Left kidney (tissue), 8 donors: ENCODE results near the gene AK1. TPM values are rescaled to one million over a fixed set of nuclear protein-coding genes. Genes with fewer than 3 reads are reported as not detected.

Source experiments
- DNase-seq: peaks from one replicate; pipeline ENCODE4 v3.0.0-alpha.2; 2013
- long read RNA-seq, 8 donors: transcript quantifications; one replicate each; lab custom pipeline, GENCODE V29; 2026
- polyA plus RNA-seq: library from polyadenylated mRNA; unstranded; fragments of 120-200 nt; gene quantifications from one replicate; pipeline ENCODE4 v1.2.1, GENCODE V29; 2013; ENCODE audit not compliant: insufficient read length

AK1 gene
- 32.8 TPM for polyA plus RNA-seq
- long read RNA-seq, donor 1, transcript AK1-203 (7 exons, 2,266 nt): major isoform, 13 of 13 reads
- long read RNA-seq, donor 1, partial matches to known transcripts: 0 of 13 reads
- long read RNA-seq, donor 1, other reads (novel, unspliced or antisense): 0 of 13 reads
- long read RNA-seq, donor 2, transcript AK1-203 (7 exons, 2,266 nt): major isoform, 16 of 16 reads
- long read RNA-seq, donor 2, partial matches to known transcripts: 0 of 16 reads
- long read RNA-seq, donor 2, other reads (novel, unspliced or antisense): 0 of 16 reads
- long read RNA-seq, donor 3, transcript AK1-203 (7 exons, 2,266 nt): major isoform, 11 of 11 reads
- long read RNA-seq, donor 3, partial matches to known transcripts: 0 of 11 reads
- long read RNA-seq, donor 3, other reads (novel, unspliced or antisense): 0 of 11 reads
- long read RNA-seq, donor 4, partial matches to known transcripts: 0 of 1 reads
- long read RNA-seq, donor 4, other reads (novel, unspliced or antisense): 0 of 1 reads
- long read RNA-seq, donor 5, transcript AK1-203 (7 exons, 2,266 nt): major isoform, 30 of 30 reads
- long read RNA-seq, donor 5, partial matches to known transcripts: 0 of 30 reads
- long read RNA-seq, donor 5, other reads (novel, unspliced or antisense): 0 of 30 reads
- long read RNA-seq, donor 6, transcript AK1-203 (7 exons, 2,266 nt): major isoform, 15 of 15 reads
- long read RNA-seq, donor 6, partial matches to known transcripts: 0 of 15 reads
- long read RNA-seq, donor 6, other reads (novel, unspliced or antisense): 0 of 15 reads
- long read RNA-seq, donor 7, transcript AK1-203 (7 exons, 2,266 nt): major isoform, 28 of 39 reads
- long read RNA-seq, donor 7, partial matches to known transcripts: 11 of 39 reads
- long read RNA-seq, donor 7, other reads (novel, unspliced or antisense): 0 of 39 reads
- long read RNA-seq, donor 8, transcript AK1-203 (7 exons, 2,266 nt): major isoform, 7 of 7 reads
- long read RNA-seq, donor 8, partial matches to known transcripts: 0 of 7 reads
- long read RNA-seq, donor 8, other reads (novel, unspliced or antisense): 0 of 7 reads

- peak; percentile 63 for DNase-seq
Measured at GRCh38 chr9:127877566-127877998, at the start of gene AK1. TSS of gene AK1 (minus strand) at chr9:127877675. CDS start at chr9:127874617, 3,058 bp downstream.

- no peak for DNase-seq
Measured at GRCh38 chr9:127926906-127927200, 49.4 kb upstream of the AK1 start.

- DNase-seq: no peak
Measured at GRCh38 chr9:127925959-127926905, 48.8 kb upstream of the AK1 start.

GRCh38 chr9:127924736-127925444, 47.4 kb upstream of the AK1 start:
- DNase-seq: no peak

GRCh38 chr9:127923771-127924170, 46.3 kb upstream of the AK1 start:
- DNase-seq: no peak

- no peak for DNase-seq
Measured at GRCh38 chr9:127923046-127923445, 45.6 kb upstream of the AK1 start.

GRCh38 chr9:127921557-127922120, 44.2 kb upstream of the AK1 start:
- DNase-seq: no peak

- no peak for DNase-seq
Measured at GRCh38 chr9:127920794-127921193, 43.3 kb upstream of the AK1 start.

GRCh38 chr9:127919253-127919815, 41.9 kb upstream of the AK1 start:
- DNase-seq: no peak

GRCh38 chr9:127918183-127919107, 41.0 kb upstream of the AK1 start:
- no peak for DNase-seq

- no peak for DNase-seq
Measured at GRCh38 chr9:127917603-127918002, 40.1 kb upstream of the AK1 start.

- DNase-seq: peak; percentile 84
Measured at GRCh38 chr9:127916720-127917581, 39.5 kb upstream of the AK1 start, which contains the start of gene ST6GALNAC4. TSS of gene ST6GALNAC4 (minus strand) at chr9:127917041. CDS start at chr9:127916419, 622 bp downstream.

GRCh38 chr9:127915801-127916719, 38.6 kb upstream of the AK1 start:
- DNase-seq: no peak

- no peak for DNase-seq
Measured at GRCh38 chr9:127915325-127915752, 37.9 kb upstream of the AK1 start.

GRCh38 chr9:127913682-127914081, 36.2 kb upstream of the AK1 start:
- no peak for DNase-seq

- DNase-seq: no peak
Measured at GRCh38 chr9:127912882-127913281, 35.4 kb upstream of the AK1 start.

GRCh38 chr9:127912296-127912695, 34.8 kb upstream of the AK1 start:
- DNase-seq: no peak
